Measurements from ENCODE around the gene NEURL2. TPM values are rescaled to one million over a fixed set of nuclear protein-coding genes. Genes with fewer than 3 reads are reported as not detected.

Gene NEURL2
- total and polyA plus RNA-seq, 2 experiments from 2014 or later = 4.6 to 10.9 TPM

- no peak; the same call in 1 of the 2 replicates for TF ChIP-seq POLR2AphosphoS5 (IDR thresholded peaks at IDR 0.05; ENCODE audit: low read depth)
- no peak for TF ChIP-seq EZH2 (IDR thresholded peaks at IDR 0.05; ENCODE audit: low read depth, unreplicated experiment)
- no peak for TF ChIP-seq JUNB (IDR thresholded peaks at IDR 0.05; ENCODE audit: unreplicated experiment)
- no peak for TF ChIP-seq ZNF114 (CRISPR knock-in tag; IDR thresholded peaks at IDR 0.05)
- TF ChIP-seq CREB1 (CRISPR knock-in tag; IDR thresholded peaks at IDR 0.05; ENCODE audit: low read depth) = no peak
- TF ChIP-seq ETS1 (IDR thresholded peaks at IDR 0.05) = no peak
- TF ChIP-seq CTCF (conservative IDR thresholded peaks at IDR 0.05; ENCODE audit: low read depth in 2 of 2) = no peak
- no peak for TF ChIP-seq REST (IDR thresholded peaks at IDR 0.05; ENCODE audit: unreplicated experiment)
- no peak for TF ChIP-seq EZH2phosphoT487 (IDR thresholded peaks at IDR 0.05; ENCODE audit: unreplicated experiment)
- no peak for TF ChIP-seq ZNF331 (CRISPR knock-in tag; IDR thresholded peaks at IDR 0.05; ENCODE audit: low read depth)
- TF ChIP-seq NANOG (IDR thresholded peaks at IDR 0.05; ENCODE audit: borderline replicate concordance) = no peak
These were observed 6.7 kb upstream of the NEURL2 start (continued) for GRCh38 chr20:45897692-45898091.

- H3K27ac ChIP-seq (ENCODE audit: low read depth) = no peak overlapping the region
- no peaks in the 10 kb centered on the region; the same call in 1 of the 2 replicates for H4K20me1 ChIP-seq (replicated peaks; ENCODE audit: insufficient read depth)
- peaks cover 16% of the 10 kb centered on the region for H3K27me3 Mint-ChIP-seq (ENCODE audit: insufficient read depth, low read depth, poor library complexity)
- ATAC-seq (no peak), DNase-seq (ENCODE audit: low spot score) (no peak)
- 0 out of 2 replicates have a peak, but pooled peaks cover 7% of the 10 kb centered on the region for H3K36me3 ChIP-seq (ENCODE audit: insufficient read depth)
- no peaks in the 10 kb centered on the region for H3K79me2 ChIP-seq (replicated peaks; ENCODE audit: insufficient read depth)
- no peak overlapping the region for H3K27ac Mint-ChIP-seq
- peaks cover 4% of the 10 kb centered on the region; the same call in 1 of the 3 replicates for H3K4me1 Mint-ChIP-seq
- H3K36me3 Mint-ChIP-seq (ENCODE audit: low read depth) = peaks cover 59% of the 10 kb centered on the region
- H3K27me3 ChIP-seq (ENCODE audit: insufficient read depth) = no peaks in the 10 kb centered on the region
- no peak overlapping the region for H3K4me3 Mint-ChIP-seq
- 0 out of 2 replicates have a peak, but pooled peaks cover 6% of the 10 kb centered on the region for H3F3A ChIP-seq (replicated peaks; ENCODE audit: low read depth)
- H2AFZ ChIP-seq = no peak overlapping the region
- H3K4me2 ChIP-seq = no peak overlapping the region
- no peaks in the 10 kb centered on the region for H3K4me1 ChIP-seq (ENCODE audit: insufficient read depth)
- H3K9me3 Mint-ChIP-seq = no peaks in the 10 kb centered on the region
- no peaks in the 10 kb centered on the region for H3K9me2 ChIP-seq (ENCODE audit: insufficient read depth)
- H3K4me3 ChIP-seq = no peak overlapping the region
- no peak for TF ChIP-seq REST (IDR thresholded peaks at IDR 0.05; ENCODE audit: unreplicated experiment)
- no peak for TF ChIP-seq EZH2phosphoT487 (IDR thresholded peaks at IDR 0.05; ENCODE audit: unreplicated experiment)
- TF ChIP-seq JUNB (IDR thresholded peaks at IDR 0.05; ENCODE audit: unreplicated experiment) = no peak
- no peak for TF ChIP-seq ZNF331 (CRISPR knock-in tag; IDR thresholded peaks at IDR 0.05; ENCODE audit: low read depth)
These were observed 6.3 kb upstream of the NEURL2 start for GRCh38 chr20:45897289-45897688.

All from GM23338 (cell line).